Fibroblast of peridontal ligament (primary cell): ENCODE data around the gene FAM117A.
"Not testable (repeated sequence)": the region's sequence is repeated elsewhere in the genome, so short reads cannot be mapped to it uniquely, and the experiment has no call there.

Experiments used
- DNase-seq: peaks from one replicate; pipeline ENCODE4 v3.0.0-alpha.2; 2010; ENCODE audit errors: extremely low read depth

FAM117A gene

GRCh38 chr17:49739641-49740271 is 24.2 kb downstream of the FAM117A start:
- DNase-seq = no peak

DNA sequence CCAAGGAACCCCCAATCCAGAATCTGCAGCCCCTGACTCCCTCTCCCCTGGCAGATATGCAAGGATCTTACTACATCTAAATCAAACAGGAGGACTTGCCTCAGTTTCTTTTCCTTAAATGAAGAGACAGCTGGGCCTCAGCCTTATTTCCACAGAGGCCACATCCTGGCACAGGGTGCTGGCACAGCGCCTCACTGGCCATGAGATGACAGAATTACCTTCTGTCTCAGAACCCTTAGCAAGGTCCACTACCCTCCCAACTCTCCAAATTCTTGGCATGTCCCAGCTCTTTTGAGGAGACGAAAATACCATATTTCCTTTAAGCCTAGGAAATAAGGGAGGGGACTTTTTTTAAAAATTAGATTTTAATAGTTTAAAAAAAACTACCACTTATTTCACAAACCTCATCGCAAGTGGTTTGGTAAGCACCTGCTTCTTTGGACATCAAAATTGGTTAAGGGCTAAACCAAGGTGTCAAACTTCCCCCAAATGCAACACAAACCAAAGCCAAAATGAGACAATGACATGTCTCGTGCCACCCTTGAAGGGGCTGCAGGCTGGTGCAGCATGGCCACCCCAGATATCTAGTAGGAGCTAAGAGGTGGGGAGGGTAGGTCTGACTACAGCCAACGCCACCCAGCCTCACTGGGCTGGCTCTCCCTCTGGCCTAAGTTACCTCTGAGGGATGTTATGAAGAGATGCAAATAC is 25.3 kb downstream of the FAM117A start:
- no peak for DNase-seq

DNA sequence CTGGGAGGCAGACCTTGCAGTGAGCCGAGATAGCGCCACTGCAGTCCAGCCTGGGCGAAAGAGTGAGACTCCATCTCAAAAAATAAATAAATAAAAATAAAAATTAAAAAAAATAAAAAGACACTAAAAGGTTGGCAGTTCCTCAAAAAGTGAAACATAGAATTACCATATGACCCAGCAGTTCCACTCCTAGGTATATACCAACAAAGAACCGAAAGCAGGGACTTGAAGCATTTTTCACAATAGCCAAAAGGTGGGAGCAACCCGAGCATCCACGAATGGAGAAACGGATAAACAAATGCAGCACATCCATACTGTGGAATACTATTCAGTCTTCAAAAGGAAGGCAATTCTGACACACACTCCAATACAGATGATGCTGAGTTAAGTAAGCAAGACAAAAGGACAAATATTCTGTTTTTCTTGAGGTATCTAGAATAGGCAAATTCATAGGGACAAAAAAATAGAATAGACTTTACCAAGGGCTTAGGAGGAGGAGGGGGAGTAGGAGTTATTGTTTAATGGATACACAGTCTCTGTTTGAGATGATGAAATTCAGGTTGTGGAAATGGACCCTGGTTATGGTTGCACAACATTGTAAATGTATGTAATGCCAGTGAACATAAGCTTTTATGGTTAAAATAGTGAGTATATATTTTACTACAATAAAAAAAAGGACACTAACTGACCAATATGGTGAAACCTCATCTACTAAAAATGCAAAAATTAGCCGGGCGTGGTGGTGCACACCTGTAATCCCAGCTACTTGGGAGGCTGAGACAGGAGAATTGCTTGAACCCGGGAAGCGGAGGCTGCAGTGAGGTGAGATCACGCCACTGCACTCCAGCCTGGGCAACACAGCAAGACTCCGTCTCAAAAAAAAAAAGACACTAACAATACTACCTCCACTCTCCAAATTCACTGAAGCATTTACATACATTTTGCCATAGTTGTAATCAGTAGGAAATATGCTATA is 29.1 kb downstream of the FAM117A start:
- no peak for DNase-seq

DNA sequence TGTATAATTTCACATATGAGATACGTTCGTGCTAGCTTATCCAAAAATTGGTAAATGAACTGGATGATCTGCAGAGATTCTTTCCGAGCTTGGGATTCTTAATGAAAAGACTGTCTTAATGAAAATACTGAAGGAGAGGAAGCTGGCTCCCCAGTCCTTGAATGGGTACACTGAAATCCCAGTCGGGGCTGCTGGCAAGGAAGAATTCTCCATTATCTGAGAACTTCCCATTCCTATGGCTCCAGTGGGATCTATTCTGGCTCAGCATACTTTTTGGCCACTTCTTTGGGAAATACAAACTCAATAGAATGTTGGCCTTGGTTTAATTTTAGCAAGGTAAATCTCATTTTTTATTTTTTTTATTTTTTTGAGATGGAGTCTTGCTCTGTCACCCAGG is 32.5 kb downstream of the FAM117A start:
- no peak for DNase-seq

DNA sequence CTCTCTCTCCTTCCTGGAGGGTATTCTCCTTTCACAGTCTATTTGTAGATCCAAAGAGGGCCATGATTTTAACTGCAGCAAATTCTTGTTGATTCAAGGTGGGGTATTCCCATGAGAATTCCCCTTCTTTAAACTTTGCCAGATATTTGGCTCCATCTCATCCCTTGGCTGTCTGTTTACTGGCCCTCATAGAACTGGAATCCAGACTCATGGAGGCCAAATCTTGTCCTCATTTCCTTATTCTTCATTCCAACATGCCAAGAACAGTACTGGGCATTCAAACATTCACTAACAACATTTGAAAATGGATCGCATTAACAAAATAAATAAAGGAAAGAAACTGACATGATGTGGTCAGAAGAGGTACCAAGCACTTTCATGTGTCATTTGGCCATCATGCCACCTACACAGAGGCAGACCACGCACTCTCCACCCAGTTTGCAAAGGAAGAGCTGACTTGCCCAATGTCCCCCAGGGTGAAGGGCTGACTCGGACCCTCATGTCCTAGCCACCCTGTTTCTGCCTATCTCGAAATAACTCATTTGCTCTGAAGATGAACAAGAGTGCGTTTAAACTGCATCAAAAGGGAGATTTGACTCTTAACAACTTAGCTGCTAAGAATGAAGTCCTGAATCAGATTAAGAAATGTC is 33.0 kb downstream of the FAM117A start:
- DNase-seq = peak; percentile 44

DNA sequence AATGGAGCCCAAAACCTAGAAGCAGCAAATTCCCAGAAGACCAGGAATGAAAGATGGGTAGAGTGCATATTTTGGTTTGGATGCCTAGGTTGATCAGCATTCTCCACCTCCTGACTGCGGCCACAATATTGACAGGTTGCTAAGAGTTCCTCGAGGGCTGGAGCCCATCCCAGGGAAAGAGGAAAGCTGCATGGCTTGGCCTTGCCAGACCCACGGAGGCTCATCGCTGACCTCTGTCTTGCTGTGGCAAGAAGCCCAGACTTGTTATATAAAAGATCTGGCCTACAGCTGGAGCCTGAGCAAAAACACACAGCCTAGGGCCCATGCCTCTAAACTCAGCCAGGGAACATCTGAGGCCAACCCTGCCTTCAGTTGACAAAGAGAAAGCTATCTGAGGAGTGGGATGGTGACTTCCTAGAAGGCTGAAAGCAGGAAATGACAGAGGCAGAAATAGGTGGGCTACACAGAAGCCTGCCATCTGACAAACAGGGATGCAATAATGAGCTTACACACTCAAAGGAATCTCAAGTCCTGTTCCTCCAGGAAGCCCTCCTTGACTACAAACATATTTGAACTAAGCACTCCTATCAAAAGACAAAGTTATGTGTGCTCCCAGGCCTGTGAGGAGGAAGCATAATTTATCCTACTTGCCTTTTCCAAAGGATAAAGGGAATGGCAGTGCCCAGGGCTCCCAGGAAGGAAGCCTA is 33.7 kb downstream of the FAM117A start:
- DNase-seq = peak; percentile 95

- DNase-seq = no peak
Observed at GRCh38 chr17:49729069-49729468, 34.9 kb downstream of the FAM117A start.

DNA sequence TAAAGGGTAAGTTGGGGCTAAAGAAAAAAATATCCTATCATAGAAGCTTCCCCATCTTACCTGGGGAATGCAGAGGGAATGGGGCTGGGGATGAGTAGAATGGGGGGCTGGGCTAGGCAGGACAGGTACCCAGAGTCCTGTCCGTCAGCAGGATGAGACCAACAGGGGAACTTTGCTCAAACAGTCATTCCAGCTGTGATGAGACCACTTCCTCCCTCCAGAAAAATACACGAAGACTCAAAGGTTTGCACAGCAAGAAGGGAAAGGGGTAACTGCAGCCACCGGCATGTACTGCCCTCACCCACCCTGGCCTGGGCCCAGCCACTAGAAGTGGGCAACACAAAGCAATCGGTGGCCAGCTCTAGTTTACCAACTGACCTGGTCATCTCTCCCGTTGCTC is 35.5 kb downstream of the FAM117A start:
- DNase-seq = no peak

DNA sequence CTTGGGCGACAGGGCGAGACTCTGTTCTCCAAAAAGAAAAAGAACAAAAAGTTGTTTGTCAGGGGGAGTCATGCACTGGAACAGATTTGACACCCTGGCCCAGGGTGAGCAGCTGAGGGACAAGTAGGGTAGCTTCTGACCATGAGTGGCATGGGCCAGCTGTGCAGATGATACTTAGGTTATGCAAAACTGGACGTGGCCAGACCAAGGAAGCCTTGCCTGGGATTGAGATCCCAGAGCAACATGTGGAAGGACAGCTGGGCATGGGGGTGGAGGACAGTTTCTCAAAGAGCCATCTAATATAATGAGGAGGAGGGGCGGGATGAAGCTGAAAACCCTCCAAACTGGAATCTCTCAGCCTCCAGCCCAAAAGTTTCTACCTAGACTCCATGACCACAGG is 36.6 kb downstream of the FAM117A start:
- DNase-seq = no peak

- DNase-seq = no peak
Observed at GRCh38 chr17:49725452-49726130, 38.3 kb downstream of the FAM117A start.

- DNase-seq = not testable (repeated sequence)
Observed at GRCh38 chr17:49724552-49724951, 39.4 kb downstream of the FAM117A start.

DNA sequence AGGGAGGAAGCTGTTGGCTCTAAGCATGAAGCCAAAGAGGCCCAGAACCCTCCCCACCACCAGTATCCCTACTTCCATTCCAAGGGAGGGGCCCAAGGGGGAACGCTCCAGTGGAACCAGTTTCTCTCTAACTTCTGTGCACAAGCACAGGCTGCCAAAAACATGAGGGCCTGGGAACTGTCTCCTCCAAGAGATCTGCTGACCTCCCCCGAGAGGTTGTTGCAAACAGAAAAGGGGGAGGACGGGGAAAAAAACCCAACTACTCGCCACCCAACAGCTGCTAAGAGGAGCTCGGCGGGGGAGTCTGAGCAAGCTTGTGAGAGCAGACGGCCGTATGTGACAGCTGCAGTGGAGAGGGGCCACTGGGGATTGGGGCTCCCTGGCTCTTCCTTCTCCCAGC is 40.5 kb downstream of the FAM117A start:
- peak; percentile 17 for DNase-seq

GRCh38 chr17:49722066-49722465 is 41.9 kb downstream of the FAM117A start:
- DNase-seq = no peak

- no peak for DNase-seq
Observed at GRCh38 chr17:49717371-49717861, 46.5 kb downstream of the FAM117A start.

- DNase-seq = no peak
Observed at GRCh38 chr17:49716668-49717364, 47.1 kb downstream of the FAM117A start.

DNA sequence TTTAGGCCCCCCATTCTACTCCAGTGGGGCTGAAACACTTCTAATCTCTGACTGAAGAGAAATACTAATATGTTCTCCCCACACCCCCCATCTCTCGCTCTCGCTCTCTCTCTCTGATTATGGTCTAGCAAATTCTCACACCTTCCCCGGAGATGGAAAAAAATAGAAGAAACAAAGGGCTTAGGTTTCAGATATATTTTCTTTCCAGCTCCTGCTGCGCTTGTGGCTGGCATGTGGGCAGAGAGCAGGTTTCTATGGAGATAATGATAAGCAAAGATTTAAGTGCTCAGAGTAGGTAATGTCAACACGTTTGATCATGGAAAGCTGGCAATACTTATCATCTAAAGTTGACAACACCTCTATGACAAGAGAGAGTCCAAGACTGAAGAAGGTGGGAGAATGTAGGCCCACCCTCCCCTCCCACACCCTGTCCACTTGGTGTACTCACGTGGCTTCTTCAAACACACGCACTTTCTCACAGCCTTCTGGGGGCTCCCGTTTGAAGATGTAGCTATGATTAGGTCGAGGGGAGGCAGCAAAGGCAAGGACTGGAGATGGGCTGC is 48.1 kb downstream of the FAM117A start:
- no peak for DNase-seq

DNA sequence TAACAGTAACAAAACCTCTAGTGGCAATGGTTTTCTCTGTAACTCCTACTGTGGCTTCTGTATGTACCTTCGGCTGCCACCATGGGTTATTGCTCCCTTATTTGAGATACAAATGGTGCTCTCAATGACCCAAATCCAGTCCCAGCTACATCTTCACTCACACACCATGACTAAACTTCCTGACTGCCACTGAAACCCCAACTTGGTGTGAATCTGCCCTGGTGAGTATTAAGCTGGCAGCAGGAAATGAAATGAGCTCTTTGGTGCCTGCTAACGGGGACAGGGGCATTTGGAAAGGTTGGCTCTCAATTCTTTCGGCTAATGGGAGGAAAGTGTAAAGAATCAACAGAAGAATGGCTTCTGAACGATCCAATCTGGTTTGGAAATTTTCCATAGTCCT is 48.7 kb downstream of the FAM117A start:
- no peak for DNase-seq

DNA sequence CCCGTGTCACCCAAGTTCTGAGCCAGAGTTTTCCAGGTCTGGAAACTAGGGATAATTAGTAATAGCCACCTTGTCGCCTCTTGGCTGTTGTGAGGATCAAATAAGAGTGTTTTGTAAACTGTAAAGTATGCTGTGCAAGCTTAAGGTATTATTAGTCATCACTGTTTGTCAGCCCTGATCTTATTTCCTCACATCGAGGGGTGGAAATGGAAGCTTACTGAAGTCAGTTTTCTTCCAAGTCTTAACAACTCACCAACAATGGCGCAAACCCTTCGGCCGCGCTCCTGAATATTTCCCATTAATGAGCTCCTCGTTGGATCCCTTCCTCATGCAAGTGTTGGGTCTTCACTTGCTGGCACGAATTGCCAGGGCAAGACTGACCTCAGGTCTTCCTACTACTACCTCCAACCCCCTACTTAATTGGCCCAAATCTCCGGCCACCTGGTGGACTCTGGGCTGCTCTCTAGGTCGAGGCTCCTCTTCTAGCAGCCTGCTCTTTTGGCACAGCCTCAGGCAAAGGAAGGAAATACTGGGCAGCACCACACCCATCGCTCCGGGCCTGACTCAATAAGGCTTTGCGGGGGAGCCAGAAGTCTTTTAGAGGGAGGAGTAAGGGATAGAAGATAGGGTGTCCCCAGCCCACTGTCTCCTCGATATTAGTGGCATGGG is 55.3 kb downstream of the FAM117A start:
- DNase-seq = no peak
